MV-4-11 (cell line): ENCODE measurements around the gene CCDC28A.
"Not testable (repeated sequence)": the region's sequence is repeated elsewhere in the genome, so short reads cannot be mapped to it uniquely, and the experiment has no call there.

Experiments used
- DNase-seq: peaks from one replicate; lab custom pipeline; 2025; lab: John Stamatoyannopoulos, UW

Gene CCDC28A

DNA sequence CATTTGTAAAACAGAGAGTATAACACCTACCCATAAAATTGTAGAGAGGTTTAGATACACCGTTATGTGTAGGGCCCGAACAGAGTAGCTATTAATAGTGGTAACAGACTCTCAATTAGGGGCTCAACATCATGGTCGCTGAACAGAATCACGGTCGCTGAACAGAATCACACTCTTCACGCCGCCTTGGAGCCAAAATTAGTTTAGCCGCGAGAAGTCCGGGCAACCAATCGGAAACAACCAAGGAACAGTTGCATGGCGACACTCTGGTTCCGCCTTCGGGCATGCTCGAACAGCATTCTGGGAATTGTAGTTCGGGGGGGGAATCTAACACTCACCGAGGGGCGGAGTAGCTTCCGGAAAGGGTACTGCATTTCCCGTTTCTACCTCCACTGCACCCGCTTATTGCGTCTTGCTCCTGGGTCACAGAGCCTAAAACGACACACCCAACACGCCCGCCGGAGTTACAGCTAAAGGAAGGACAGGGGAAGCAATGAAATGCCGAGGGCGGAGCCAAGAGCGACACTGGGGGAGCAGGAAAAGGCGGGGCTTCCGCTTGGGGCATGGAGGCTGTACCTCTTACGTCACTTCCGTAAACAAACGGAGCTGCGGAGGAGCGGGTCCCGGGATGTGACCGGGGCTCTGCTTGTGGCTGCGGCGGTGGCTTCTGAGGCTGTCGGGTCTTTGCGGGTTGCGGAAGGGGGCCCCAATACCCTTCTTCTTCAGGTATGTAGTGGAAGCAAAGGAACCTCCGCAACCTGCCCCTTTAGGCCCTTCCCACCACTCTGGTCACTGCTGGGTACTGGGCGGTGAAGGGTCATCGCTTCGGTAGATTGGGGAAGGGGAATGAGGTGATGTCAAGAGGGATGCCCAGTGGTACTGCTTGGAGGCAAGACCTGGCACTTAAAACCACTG lies at the start of gene CCDC28A:
TSS of gene CCDC28A (plus strand) at position 593 of the 915 bp plus-strand sequence. CDS start 2,352 bp downstream, outside the sequence.
- peak; percentile 97 for DNase-seq

GRCh38 chr6:138724015-138724414 lies 49.6 kb upstream of the CCDC28A start:
- peak; percentile 67 for DNase-seq

DNA sequence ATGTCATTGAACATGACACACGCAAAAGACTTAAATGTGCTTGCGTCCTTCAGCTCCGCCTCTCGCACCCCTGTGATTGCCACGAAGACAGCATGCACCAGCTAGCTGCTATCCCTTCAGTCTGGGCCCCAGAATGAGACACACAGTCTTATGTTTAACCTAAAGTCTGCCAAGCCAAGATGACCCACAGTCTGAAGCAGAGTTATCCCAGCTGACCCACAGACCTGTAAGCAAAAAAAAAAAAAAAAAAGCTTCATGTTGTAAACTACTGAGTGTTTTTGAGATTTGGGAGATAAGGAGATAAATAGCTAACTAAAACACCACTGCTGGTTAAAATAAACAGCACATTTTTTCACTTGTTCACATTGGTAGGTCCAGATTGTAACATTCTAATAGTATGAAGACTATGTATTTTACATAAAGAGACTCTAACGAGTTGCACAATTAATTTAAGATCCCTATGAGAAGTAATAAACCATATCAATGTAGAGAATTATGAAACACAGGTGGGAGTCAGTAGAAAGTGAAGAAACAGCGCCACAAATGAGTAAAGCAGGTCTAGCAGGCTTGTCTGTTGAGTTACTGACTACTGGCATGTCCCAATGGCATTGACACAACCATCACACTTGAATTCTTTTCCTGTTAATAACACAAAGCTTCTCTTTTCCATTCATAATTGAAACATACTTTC lies 47.4 kb upstream of the CCDC28A start:
- no peak for DNase-seq

GRCh38 chr6:138726757-138727097 lies 46.8 kb upstream of the CCDC28A start:
- DNase-seq: no peak

DNA sequence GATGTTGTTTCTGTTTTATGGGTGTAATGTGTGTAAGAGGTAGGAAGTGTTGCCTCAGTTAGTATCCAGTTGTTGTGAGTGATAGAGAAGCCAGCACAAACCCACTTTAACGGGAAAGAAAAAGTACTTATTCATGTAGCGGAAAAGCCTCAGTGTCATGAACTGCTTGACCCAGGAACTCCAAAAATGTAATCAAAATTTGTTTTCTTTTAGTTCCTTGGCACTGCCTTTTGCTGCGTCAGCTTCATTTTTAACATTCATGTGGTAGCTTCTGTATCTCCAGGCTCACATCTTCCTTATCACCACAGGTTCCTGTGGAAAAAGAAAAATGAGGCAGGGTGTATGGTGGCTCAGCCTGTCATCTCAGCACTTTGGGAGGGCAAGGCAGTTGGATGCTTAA lies 46.4 kb upstream of the CCDC28A start:
- no peak for DNase-seq

DNA sequence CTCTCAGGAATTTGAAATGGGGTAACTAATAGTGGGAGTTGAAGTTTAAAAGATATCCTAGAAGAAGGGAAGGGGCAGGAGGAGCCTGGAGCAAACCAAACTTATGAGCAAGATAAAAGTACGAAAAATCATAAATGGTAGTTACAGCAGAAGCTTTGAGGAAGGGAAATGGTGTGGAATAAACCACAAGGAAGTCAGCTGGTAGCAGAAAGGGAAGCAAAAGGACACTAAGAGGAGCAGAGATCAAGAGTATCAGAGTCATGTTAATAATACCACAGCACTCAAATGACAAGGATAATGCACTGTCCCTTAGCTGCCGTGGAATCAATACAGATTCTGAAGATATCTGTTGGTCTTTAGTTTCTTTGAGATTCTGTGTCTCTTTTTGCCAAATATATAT lies 44.9 kb upstream of the CCDC28A start:
- DNase-seq: peak; percentile 81

GRCh38 chr6:138730037-138730436 lies 43.5 kb upstream of the CCDC28A start:
- not testable (repeated sequence) for DNase-seq

DNA sequence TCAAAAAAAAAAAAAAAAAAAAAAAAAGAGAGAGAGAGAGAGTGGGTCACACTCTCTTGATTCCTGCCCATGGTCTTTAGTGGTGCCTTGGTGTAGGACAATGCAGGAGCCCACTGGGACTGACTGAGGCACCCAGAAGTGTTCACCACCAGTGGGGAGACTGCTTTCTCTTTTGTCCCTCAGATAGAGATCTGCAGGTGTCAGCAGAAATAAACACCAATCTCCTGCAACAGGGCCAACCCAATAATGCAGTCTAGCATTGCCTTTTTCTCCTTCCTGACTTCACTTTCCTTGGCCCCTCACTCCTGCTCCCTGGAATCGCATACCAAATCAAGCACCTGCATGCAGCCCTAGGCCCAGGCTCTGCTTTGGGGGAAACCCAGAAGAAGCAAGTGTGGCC lies 39.0 kb upstream of the CCDC28A start:
- DNase-seq: no peak

DNA sequence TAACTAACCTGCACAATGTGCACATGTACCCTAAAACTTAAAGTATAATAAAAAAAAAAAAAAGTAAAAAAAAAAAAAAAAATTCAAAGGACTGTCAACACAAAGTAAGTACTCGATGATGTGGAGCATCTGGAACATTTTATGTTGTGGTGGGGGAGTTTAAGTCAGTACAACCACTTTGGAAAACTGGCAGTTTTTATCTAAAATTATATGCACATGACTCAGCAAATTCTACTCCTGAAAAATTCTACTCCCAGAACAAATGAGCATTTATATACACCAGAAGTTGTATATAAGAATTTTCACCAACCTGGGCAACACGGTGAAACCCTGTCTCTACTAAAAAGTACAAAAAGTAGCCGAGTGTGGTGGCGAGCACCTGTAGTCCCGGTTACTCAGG lies 36.9 kb upstream of the CCDC28A start:
- DNase-seq: no peak

DNA sequence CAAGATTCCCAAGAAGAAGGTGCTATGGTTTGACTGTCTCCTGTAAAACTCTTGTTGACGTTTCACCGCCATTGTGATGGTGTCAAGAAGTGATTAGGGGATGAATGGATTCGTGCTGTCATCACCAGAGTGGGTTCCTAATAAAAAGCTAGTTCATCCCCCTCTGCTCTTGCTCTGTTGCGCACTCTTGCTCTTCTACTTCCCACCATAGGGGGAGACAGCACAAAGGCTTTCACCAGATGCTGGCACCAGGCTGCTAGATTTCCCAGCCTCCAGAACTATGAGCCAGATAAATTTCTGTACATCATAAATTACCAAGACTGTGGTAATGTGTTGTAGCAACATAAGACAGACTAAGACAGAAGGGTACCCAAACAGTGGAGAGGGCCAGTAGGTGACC lies 21.6 kb upstream of the CCDC28A start:
- DNase-seq: no peak

DNA sequence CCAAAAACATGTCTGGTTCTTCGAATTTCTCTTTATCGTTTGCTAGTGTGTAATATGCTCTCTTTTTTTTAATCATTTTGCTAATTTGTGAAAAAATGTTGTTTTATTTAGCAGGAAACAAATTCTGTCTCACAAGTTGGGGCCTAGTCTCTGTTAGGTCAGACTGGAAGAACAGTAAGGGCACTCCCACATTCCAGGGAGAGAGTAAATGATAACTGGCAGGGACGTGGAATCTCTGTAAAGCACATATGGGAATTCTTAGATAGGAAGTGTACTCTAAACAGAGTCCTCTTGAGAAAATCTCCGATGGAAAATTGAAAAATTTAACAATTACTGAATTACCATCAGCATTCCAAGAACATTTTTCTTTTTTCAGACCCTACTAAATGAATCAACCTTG lies 16.4 kb upstream of the CCDC28A start:
- DNase-seq: no peak

DNA sequence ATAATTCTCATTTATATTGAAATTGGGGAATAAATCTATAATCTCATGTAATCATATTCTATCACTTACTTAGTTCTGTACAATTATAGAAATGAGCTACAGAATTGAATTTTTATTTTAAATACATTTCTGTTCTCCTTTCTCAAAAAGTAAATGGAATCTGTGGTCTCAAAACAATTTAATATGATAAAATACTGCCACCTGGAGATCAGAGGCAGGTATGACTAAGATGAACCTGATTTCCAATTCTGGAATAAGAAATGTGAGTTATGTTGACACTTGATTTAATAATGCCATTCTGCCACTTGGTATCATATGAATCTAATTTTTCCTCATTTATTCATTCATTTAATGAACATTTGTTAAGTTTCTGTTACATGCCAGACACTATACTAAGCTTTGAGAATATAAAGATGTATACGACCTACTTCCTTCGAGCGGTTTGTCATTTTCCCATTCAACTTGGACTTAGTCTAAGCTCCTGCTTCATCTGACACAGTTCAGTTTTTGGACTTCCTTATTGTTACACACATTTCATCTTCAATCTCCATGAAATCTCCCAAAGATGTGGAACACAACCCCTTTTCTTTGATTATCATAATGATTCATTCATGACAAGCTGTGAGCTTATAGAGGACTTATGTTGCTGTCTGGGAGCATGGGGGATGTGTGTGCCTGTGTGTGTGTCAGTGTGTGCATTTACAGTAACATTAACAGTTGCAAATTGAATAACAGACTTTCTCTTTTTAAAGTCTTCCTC lies 7.5 kb upstream of the CCDC28A start:
- DNase-seq: peak; percentile 56

DNA sequence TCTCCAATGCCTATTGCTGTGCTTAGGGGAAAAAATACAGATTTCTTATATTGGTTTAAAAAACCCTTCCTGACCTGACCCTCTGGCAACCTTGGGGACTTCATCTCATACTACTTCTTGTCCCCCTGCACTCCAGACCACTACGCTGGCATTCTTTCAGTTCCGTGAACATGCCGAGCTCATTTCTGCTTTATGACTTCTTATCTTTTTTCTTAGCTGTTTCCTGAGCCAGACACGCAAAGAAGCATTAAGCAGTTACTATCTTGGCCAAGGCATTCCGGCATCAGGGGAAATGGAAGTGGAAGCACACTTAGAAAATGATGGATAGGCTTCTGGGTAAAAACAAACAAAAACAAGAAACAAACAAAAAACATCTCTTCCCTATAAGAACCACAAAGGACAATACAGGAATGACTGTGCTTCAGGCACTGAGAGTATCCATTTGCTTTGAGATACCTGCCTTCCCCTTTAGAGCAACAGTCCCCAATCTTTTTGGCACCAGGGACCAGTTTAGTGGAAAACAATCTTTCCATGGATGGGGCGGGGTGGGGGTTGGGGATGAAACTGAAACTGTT lies 4.4 kb upstream of the CCDC28A start:
- DNase-seq: peak; percentile 60

- no peak for DNase-seq
Observed at GRCh38 chr6:138772596-138773176, 883 bp upstream of the CCDC28A start.

GRCh38 chr6:138774370-138774769 lies 801 bp downstream of the CCDC28A start:
- DNase-seq: no peak

- no peak for DNase-seq
Observed at GRCh38 chr6:138776659-138777058, 3.1 kb downstream of the CCDC28A start.

DNA sequence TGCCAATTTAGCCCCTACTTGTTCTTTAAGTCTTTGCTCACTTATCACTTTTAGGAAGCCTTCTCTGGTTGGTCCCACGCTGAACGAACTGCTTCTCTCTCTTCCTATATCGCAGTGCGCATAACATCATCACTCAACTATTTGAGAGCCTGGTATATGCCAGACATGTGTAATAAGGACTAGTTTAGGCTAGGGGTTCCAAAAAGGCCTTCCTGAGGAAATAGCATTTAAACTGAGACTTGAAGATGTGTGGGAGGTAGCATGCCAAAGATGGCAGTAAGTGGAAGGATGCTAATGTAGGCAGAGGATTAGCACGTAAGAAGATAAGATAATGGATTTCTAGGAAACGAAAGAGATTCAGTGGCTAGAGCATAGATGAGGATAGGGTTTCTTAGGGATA lies 4.8 kb downstream of the CCDC28A start:
- no peak for DNase-seq

GRCh38 chr6:138782243-138782642 lies 8.7 kb downstream of the CCDC28A start:
- DNase-seq: no peak

DNA sequence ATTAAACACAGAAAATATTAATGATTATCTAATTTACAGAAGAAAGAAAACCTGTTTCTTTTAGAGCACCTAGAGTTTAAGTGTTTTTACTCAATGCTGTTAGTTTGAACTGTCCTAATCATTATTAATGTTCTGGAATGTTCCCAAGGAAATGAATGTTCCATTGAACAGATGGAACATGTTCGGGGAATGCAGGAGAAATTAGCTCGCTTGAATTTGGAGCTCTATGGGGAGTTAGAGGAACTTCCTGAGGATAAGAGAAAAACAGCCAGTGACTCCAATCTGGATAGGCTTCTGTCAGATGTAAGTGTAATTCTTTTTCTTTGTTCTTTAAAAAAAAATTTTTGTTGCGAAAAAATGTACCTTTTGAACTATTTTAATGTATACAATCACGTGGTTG lies 11.5 kb downstream of the CCDC28A start:
- no peak for DNase-seq

DNA sequence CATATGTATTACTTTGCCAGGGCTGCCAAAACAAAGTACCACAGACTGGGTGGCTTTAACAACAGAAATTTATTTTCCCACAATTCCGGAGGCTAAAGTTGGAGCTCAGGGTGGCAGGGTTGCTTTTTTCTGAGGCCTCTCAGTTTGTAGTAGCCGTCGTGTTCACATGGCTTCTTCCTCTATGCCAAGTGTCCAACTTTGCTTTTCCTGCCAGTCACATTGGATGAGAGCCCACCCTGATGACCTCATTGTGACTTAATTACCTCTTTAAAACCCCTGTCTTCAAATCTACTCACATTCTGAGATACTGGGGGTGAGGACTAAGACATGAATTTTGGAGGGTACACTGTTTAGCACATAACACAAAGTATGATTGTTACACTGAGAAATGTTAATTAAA lies 12.4 kb downstream of the CCDC28A start:
- DNase-seq: no peak

DNA sequence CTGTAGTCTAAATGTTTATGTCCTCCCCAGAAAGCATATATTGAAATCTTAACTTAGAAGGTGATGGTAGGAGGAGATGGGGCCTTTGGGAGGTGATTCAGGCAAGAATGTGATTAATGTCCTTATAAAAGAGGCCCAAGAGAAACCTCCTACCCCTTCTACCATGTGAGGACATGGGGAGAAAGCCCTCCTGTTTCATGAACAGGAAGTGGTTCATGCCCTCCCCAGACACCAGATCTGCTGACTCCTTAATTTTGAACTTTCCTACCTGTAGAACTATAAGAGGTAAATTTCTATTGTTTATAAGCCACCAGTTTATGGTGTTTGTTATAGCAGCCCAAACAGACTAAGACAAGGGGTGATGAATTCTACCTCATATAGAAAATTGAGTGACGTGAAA lies 13.6 kb downstream of the CCDC28A start:
- DNase-seq: no peak
